ENCODE data around the gene OTOP2. TPM values are rescaled to one million over a fixed set of nuclear protein-coding genes. Genes with fewer than 3 reads are reported as not detected.

OTOP2 gene
- total RNA-seq, 1 donor from 2014 or later: not detected

GRCh38 chr17:74946641-74947040 lies 22.6 kb downstream of the OTOP2 start:
- no peak for DNase-seq (ENCODE audit: low read depth)
- TF ChIP-seq CTCF (conservative IDR thresholded peaks at IDR 0.05; ENCODE audit: low read depth, low read length): no peak
- H3K4me3 ChIP-seq (ENCODE audit: low read depth, low read length): no peak overlapping the region

- H3K4me3 ChIP-seq (ENCODE audit: low read depth, low read length): no peak overlapping the region
- no peak for TF ChIP-seq CTCF (conservative IDR thresholded peaks at IDR 0.05; ENCODE audit: low read depth, low read length)
- no peak for DNase-seq (ENCODE audit: low read depth)
These were observed 23.1 kb downstream of the OTOP2 start for GRCh38 chr17:74947041-74947754.

- DNase-seq (ENCODE audit: low read depth): no peak
- H3K4me3 ChIP-seq (ENCODE audit: low read depth, low read length): no peak overlapping the region
- TF ChIP-seq CTCF (conservative IDR thresholded peaks at IDR 0.05; ENCODE audit: low read depth, low read length): no peak
These were observed 25.5 kb downstream of the OTOP2 start for GRCh38 chr17:74949455-74950115.

- no peak overlapping the region for H3K4me3 ChIP-seq (ENCODE audit: low read depth, low read length)
- no peak for TF ChIP-seq CTCF (conservative IDR thresholded peaks at IDR 0.05; ENCODE audit: low read depth, low read length)
- DNase-seq (ENCODE audit: low read depth): no peak
These were observed 26.1 kb downstream of the OTOP2 start for GRCh38 chr17:74950207-74950606.

GRCh38 chr17:74951065-74951464 lies 27.0 kb downstream of the OTOP2 start:
- no peak overlapping the region for H3K4me3 ChIP-seq (ENCODE audit: low read depth, low read length)
- DNase-seq (ENCODE audit: low read depth): no peak
- no peak for TF ChIP-seq CTCF (conservative IDR thresholded peaks at IDR 0.05; ENCODE audit: low read depth, low read length)

GRCh38 chr17:74951680-74952421 lies 27.8 kb downstream of the OTOP2 start:
- no peak for DNase-seq (ENCODE audit: low read depth)
- TF ChIP-seq CTCF (conservative IDR thresholded peaks at IDR 0.05; ENCODE audit: low read depth, low read length): no peak
- no peak overlapping the region for H3K4me3 ChIP-seq (ENCODE audit: low read depth, low read length)
